Muscle of arm (tissue), 12 donors: ENCODE results near the gene STARD7. TPM values are rescaled to one million over a fixed set of nuclear protein-coding genes. Genes with fewer than 3 reads are reported as not detected.

ENCODE experiments used
- DNase-seq: peaks from one replicate; pipeline ENCODE4 v3.0.0-alpha.2; 2013
- polyA plus RNA-seq, 12 donors: library from polyadenylated mRNA; unstranded; fragments of 120-200 nt; gene quantifications; one replicate each; pipeline ENCODE4 v1.2.1, GENCODE V29; 2013; ENCODE audit not compliant: insufficient read length in 12 of 12

STARD7 gene
- polyA plus RNA-seq, 12 donors = 69.6 to 150 (median 116) TPM; not detected in 1

- DNase-seq = no peak
Observed at GRCh38 chr2:96202152-96202854, 6.3 kb downstream of the STARD7 start.

GRCh38 chr2:96201338-96201737 lies 7.3 kb downstream of the STARD7 start:
- DNase-seq = no peak

DNA sequence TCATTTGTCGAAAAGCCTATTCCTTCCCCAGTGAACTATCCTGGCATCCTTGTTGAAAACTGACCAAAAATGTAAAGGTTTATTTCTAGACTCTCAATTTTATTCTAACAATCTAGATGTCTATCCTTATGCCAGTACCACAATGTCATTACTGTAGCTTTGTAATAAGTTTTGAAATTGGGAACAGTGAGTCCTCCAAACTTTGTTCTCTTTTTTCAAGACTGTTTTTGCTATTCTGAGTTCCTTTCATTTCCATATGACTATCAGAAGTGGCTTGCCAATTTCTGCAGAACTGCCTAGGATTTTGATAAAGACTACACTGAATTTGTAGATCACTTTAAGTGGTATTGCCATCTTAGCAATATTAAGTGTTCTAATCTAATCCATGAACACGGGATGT lies 9.7 kb downstream of the STARD7 start:
- DNase-seq = no peak

- no peak for DNase-seq
Observed at GRCh38 chr2:96197546-96198255, 10.9 kb downstream of the STARD7 start.

DNA sequence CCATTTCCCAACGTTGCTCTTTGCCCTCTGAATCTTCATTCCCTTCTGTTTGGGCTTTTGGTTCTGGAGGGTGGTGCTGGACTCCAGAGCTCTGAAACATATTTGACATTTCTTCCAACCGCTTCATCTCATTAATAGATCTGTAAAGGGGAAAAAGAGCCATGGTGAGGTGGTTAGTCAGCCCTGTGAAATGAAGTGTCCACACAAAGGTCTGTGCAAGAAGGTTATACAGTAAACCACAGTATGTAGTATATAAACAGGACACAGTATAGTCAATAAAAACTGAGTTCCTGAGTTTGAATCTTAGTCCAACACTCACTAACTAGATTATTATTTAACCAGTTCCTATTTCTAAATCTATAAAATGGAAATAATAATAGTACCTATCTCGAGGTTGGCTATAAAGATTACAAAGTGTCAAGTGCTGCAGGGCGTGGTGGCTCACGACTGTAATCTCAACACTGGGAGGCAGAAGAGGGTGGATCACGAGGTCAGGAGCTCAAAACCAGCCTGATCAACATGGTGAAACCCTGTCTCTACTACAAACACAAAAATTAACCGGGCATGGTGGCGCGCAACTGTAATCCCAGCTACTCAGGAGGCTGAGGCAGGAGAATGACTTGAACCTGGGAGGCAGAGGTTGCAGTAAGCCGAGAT lies 13.1 kb downstream of the STARD7 start:
- DNase-seq = no peak

DNA sequence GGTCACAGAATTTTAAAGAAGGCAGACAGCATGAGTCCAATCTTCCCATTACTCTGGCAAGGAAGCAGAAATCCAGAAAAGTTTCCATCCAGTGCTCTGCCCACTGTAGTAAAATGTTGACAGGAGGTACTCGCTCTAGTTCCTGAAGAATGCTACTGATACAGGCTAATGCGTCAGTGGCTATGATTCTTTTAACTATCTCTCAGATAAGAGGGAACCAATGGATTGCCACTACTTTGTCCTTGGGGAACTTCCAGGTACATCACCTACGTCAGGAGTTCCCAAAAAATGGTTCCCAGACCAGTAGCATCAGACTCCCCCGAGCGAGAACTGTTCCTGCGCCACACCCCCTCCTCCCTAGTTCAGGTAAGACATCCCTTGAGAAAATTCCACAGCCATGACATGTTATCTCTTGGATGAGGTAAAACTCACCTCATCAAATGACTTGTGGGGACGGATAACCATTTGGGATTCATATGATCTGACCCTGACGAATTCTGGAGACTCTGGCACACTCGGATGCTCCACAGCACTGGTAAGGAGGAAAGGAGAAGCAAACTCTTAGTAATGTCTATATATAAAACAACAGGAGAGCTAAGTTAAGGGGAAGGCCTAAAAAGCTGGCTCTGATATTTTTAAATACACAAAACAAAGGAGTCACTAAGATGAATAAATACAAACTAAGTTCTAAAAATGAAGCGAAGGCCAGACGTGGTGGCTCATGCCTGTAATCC lies 16.5 kb downstream of the STARD7 start:
- DNase-seq = no peak

GRCh38 chr2:96188821-96189526 lies 19.7 kb downstream of the STARD7 start:
- no peak for DNase-seq

DNA sequence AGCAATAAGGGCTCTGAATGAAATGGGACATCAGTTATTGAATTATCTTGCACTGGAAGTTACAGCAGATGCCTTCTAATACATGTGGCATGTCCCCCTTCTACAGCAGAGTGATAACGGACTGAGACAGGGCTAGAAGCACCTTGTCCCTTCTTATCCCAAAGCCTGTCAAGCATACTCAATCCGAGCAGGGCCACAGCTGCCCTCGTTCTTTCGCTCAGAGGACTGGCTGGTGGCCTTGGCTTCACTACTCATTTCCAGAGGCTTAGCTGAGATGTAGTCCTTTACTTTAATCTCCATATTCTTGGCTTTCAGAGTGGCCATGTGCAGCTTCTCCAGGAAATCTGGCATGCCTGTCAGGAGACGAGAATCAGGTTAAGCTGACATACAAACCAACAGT lies 22.1 kb downstream of the STARD7 start:
- DNase-seq = no peak

- no peak for DNase-seq
Observed at GRCh38 chr2:96185516-96185915, 23.1 kb downstream of the STARD7 start.

GRCh38 chr2:96184989-96185388 lies 23.6 kb downstream of the STARD7 start:
- DNase-seq = no peak

DNA sequence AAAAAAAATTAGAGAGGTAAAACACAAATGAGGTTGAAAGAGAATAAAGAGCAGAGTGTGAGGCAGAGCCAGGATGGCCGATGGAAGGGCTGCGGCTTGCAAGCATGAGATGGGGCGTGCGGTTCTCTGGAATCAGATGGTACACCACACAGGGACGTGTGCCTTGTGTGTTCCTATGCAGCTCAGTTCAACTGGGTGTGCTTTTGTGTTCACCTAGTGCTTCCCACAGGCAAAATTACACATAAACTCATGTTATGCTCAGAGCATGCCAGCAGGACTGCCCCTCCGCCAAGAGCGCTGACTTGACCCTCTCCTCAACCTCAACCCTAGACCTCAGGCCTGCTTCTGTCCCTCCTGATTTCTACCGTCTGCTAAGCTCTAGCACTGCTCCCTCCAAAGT lies 24.4 kb downstream of the STARD7 start:
- DNase-seq = no peak

DNA sequence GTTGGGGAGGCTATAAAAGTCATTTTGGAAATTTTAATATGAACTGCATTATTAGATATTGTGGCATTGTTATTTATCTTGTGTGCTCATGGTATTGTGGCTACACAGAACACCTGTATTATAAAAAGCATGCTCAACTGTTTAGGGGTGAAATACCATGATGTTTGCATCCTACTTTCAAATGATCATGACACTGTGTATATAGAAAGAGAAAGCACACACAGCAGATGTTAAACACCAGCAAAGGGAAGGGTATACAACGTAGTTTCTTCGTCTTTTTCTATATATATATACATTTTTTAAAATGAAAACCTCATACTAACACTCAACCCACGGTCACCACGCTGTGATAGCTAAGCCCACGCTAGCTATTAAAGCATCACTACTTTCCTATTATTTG lies 27.1 kb downstream of the STARD7 start:
- DNase-seq = no peak

GRCh38 chr2:96180521-96180920 lies 28.1 kb downstream of the STARD7 start:
- no peak for DNase-seq

- no peak for DNase-seq
Observed at GRCh38 chr2:96180002-96180401, 28.6 kb downstream of the STARD7 start.

DNA sequence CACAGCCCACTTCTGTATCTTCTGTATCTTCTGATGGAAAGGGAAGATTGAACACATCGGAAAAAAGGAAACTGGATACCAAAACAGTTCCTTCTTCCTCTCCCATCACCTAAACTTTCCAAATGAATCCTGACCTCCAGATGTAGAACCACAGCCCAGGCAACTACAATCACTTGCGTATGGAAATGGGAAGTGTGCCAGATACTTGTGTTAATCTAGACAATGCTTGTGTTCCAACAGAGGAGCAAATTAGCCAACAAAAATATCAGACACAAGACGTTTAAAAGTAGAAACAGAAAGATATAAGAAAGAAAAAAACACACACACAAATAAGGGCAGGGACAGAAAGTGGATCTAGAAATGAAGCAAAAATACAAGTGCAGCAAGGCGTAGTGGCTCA lies 32.0 kb downstream of the STARD7 start:
- no peak for DNase-seq

DNA sequence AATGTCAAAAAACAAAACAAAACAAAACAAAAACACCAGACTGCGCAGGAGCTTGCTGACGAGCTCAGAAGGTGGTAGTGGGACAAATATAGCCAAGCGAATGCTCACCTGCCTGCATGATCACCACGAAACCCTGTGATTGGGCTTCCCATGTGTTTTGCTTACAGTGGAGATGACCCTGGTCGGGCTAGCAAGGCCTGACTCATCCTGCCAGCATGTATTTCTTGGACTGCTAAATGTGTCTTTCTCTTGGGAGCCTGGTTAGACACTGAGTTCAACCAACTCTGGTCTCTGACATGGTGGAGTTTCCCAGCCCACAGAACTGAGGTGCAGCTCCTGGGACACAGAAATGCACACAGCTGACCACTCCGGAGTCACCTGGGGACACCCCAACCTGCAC lies 32.7 kb downstream of the STARD7 start:
- DNase-seq = no peak

DNA sequence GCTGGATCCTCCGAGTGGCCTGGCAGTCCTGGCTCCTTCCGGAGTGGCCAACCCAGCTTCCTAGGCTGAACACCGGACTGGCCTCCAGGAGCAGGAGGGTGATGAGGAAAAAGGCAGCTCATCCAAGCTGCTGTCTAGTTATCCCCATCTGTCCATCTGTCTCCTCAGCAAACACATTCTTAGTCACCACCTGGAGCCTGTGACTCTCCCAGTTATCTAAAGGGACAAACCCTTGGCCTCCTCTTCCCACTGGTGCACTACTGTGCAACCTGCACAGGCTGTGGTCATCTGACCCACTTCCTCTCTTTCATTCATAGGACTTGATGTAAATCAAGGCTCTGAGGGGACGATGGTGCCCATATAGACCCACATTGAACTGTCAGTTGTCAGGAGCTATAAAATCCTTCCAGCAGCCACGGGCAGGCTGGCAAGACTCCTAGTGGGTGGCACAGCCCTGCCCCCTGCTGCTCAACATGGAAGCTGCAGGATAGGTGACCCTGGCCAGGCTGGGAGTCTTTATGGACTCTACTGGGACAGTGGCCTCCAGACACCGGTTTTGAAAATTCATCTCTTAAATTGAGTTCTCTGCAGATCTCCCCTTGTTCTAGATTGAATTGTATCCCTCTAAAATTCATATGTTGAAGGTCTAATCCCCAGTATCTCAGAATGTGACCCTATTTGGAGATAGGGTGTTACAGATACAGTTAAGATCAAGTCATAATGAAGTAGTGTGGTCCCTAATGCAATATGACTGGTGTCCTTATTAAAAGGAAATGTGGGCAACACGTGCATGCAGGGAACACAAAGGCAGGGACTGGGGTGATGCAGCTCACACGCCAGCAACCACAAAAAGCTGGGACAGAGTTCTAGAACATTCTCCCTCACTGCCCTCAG lies 34.1 kb downstream of the STARD7 start:
- peak; percentile 38 for DNase-seq

DNA sequence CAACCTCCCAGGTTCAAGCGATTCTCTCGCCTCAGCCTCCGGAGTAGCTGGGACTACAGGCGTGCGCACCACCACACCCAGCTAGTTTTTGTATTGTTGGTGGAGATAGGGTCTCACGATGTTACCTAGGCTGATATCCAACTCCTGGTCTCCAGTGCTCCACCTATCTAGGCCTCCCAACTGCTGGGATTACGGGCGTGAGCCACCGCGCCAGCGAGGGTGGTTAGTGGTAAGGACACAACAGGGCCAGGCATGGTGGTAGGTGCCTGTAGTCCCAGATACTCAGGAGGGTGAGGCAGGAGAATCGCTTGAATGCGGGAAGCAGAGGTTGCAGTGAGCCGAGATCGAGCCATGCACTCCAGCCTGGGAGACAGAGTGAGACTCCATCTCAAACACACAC lies 36.8 kb downstream of the STARD7 start:
- no peak for DNase-seq

- DNase-seq = no peak
Observed at GRCh38 chr2:96170626-96171025, 38.0 kb downstream of the STARD7 start.

GRCh38 chr2:96169868-96170507 lies 38.6 kb downstream of the STARD7 start:
- DNase-seq = no peak
